HG02840 (cell line): ENCODE results near the gene TBXAS1.
"Not testable (repeated sequence)": the region's sequence is repeated elsewhere in the genome, so short reads cannot be mapped to it uniquely, and the experiment has no call there.

ENCODE experiments used
- ATAC-seq: cut with Tn5 transposase; IDR thresholded peaks from one replicate; pipeline ENCODE4 v1.9.1; 2021; ENCODE audit warnings: mild to moderate bottlenecking, moderate library complexity, moderate number of reproducible peaks; ENCODE audit not compliant: unreplicated experiment, low FRiP score

Gene TBXAS1

GRCh38 chr7:139884441-139884840 lies 55.4 kb downstream of the TBXAS1 start:
- ATAC-seq = no peak

DNA sequence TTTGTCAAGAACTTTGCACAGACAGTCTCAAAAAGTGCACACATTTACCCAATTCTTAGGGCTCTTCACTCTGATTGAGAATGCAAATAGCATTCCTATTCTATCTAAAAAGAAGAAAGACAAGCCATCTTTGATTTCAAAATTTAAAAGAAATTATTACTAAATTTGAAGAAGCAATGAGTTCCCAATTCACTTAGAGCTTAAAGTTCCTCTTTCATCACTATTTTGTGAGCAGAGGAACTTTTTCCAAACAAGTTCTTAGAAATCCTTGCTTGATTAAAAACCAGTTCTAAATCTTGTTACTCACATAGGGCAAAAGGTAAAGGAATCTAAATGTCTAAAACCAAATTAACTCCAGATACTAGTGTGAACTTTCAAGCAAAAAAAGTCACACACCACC lies 56.4 kb downstream of the TBXAS1 start:
- ATAC-seq = no peak

- no peak for ATAC-seq
These were observed 57.1 kb downstream of the TBXAS1 start for GRCh38 chr7:139886206-139886605.

DNA sequence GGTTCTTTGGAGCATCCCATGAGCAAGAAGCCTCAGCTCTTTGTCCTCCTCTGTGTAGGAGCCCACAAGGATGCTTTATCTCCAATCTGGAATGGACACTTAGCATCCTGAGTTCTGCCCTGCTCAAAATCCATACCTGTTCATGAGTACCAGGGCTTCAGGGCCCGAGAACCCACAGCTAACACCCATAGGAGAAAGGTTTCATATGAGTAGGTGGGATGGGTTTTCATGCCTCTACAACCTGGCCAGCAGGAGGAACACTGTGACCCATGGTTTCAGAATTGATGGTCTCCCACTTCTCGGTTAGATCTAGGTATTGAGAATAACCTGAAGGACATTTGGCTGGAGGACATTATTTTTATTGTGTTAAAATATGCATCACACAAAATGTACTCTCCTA lies 57.8 kb downstream of the TBXAS1 start:
- ATAC-seq = no peak

DNA sequence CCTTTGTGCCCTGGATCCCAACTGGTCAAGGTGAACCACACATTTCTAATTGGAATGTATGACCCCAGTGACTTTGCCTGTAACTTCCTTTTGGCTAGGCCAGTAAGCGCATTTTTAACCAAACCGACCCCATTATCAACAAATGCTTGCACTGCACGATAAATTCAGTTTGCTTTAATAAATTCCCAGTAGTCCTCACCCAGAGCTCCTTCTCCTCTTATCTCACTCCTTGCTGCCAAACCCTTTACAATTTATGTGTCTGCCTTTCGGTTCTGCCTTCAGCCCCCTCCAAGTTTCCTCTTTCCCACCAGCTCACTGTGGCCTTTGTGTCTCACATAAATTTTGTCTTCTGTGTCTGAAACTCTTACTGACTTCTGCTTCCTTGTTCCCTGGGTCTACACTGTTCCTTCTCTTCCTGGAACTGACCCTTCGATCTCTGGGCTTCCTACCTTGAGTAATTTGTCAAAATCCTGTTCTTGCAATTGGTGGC lies 59.0 kb downstream of the TBXAS1 start:
- no peak for ATAC-seq

DNA sequence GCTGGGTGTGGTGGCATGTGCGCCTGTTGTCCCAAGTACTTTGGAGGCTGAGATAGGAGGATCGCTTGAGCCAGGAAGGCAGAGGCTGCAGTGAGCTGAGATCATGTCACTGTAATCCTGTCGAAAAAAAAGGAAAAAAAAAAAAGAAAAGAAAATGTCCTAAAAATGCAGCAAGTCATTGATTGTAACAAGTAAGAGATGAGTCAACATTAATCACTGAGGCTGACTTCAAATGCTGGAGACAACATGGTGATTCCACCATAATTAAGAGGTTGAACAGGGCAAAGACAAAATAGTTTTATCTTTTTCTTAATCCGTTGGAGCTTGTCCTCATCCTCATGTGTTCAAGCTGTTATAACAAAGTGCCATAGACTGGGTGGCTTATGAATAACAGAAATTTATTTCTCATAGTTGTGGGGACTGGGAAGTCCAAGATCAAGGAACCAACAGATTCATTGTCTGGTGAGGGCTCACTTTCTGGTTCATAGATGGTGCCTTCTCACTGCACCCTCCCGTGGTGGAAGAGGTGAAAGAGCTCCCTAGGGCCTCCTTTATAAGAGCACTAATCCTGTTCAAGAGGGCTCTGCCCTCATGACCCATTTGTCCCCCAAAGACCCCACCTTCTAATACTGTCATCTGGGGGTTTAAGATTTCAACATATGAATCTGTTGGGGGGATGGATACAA lies 60.3 kb downstream of the TBXAS1 start:
- ATAC-seq = no peak

DNA sequence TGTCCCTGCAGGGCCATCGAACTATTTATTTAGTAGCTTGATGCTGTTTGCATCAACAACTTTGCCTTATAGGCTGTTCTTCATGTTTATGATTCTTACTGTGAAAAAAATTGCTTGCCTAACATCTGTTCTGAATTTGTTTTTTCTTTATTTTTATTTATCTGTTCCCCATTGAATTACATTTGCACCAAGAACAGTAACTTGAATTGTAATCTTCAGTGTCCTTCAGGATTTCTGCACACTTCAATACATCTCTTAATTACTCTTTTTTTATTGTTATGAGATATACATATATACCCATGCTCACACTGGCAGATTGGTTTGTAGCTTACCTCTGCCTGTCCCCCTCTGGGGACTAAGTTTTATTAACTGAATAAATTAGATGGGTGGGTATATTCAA lies 64.4 kb downstream of the TBXAS1 start:
- ATAC-seq = no peak

GRCh38 chr7:139893999-139894398 lies 64.9 kb downstream of the TBXAS1 start:
- ATAC-seq = no peak

GRCh38 chr7:139895141-139895829 lies 66.2 kb downstream of the TBXAS1 start:
- ATAC-seq = no peak

GRCh38 chr7:139896288-139896687 lies 67.2 kb downstream of the TBXAS1 start:
- ATAC-seq = no peak

DNA sequence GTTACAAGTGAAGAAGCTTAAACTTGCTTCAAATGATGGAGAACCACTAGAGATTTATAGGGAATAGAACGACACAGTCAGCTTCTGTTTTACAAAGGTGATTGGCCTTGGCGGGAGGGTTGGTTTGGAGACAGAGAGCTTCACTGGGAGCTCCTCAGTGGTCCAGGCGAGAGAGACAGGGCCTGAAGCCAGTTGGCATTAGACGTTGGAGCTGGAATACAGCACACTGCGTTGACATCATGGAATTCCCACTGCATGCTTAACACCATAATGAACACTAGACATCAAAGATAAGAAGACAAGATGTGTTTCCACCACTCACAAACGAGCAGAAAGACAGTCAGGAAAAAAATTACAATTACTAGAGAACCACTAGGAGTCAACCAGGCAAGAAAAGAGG lies 67.8 kb downstream of the TBXAS1 start:
- no peak for ATAC-seq

DNA sequence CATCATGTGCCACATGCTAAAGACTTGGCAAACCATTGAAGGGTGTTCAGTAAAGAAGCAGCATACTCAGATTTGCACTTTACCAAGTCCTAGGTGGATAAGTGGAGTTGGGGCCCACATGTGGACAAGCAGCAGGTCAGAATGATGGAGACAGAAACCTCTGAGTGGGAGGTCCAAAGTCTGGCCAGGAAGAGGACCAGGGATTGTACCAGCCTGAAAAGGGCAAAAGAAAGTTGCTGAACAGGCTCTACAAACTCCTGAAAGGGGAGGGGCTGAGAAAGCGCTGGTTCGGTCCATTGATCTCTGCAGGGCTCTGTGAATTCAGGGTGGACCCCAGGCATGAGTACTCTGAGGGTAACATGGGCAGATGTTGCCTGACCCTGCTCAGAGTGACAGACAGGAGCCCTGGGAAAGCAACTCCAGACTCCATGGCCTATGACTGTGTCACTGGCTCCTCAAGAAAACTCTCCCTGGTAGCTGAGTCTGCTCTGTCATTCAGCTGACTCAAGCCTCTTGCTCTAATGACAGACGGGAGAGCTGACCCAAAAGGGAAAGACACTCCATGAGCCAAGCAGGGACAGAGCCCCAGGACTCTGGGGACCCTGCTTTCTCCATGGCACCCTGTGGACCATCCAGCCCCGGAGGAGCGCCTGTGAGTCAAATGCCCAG lies 68.5 kb downstream of the TBXAS1 start:
- no peak for ATAC-seq

DNA sequence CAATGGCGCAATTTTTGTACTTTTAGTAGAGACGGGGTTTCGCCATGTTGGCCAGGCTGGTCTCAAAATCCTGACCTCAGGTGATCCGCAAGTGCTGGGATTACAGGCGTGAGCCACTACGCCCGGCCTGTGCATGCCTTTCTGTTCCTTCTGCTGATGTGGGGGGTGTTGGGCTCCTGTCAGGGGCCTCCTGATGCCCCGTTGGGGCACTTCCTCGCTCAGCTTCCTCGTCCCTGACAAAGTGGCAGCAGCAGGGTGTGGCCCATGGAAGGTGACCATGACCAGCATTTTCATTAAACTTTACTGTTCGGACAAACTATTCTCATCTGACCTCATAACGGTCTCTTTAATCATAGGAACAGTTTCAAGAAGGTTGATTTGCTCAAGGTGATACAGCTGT lies 69.4 kb downstream of the TBXAS1 start:
- no peak for ATAC-seq

DNA sequence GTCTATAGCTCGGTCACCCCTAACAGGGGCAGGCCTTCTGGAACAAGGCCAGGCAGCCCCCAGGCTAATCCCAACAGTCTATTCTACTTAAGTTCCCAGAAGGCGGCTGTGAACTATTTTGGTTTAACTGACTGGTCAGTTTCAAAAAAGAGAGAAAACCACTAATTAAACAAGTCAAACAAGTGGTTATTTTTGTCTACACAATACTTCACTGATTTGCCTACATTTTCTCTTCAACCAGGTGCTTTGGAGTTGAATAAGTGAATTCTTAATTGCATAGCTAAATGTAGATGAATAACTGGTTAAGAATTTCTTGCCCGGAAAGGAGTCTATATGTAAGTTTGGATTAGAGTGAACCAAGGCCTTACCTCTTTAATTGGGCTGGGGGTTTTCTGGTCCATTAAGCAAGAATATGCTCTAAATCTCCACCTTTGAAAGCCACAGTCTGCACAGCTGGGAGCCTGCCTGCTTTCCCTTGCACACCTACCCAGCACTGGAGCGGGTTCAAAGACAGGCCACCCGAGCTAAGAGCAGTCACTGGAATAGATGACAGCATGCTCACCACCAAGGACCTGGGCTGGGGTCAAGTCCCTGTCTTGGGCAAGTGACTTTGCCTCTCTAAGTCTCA lies 70.4 kb downstream of the TBXAS1 start:
- no peak for ATAC-seq

DNA sequence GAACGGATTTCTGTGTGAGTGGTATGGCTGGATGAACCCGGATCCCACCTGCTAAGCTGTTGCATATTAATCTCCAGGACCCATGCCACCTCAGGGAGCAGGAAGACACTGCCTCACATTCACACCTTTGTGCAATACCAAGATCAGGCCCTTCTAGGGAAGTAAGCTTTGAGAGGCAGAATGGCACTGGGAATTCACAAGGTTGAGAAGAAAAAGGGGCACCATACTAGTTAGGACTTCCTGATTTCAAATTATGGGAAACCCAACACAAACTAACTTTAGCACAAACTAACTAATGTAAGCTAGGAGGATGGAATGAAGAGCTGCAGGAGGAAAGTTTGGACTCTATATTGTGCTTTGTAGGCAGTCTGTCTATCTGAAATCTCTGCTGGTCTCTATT lies 71.3 kb downstream of the TBXAS1 start:
- ATAC-seq = no peak

DNA sequence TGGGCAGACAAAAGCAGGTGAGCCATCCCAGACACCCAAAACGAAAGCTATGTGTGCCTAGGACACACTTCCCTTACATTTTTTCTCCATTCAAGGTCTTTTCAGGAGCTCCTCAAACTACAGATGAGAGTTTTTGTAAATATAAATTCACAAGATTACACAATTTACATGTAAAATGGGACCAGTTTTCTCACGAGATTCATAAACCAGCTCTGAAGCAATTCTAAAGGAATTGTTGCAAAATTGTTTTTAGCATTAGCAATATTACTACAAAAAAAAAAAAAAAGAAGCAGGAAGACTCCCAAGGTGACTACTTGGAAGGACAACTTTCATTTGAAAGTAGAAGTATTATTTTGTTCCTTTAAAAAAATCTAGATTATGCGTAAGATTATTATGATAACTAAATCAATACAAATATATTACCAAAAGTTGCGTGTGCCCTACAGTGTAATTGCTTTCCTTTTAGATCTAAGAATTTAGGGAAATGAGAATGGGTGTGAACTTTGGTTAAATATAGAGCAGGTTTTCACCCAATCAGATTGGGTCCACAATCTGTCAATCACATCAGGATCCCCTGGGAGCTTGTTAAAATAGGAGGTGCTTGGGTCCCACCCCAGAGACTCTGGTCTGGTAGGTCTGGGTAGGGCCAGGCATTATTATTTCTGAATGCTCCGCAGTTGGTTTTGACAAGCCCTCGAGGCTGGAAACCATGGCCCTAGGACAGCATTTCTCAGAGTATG lies 72.2 kb downstream of the TBXAS1 start:
- ATAC-seq = no peak

DNA sequence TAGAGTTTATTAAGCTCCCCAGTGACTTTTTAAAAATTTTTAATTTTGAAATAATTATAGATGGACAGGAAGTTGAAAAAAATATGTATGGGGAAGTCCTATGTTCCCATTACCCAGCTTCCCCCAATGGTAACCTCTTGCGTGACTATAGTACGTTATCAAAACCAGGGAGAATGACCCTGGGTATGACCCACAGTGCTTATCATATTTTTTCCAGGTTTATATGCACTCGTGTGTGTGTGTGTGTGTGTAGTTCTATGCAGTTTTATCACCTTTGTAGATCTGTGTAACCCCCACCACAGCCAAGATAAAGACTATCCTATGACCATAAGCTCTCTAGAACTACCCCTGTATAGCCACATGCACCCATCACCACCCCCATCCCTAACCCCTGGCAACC lies 72.8 kb downstream of the TBXAS1 start:
- ATAC-seq = no peak

GRCh38 chr7:139902436-139903102 lies 73.5 kb downstream of the TBXAS1 start:
- ATAC-seq = no peak

- ATAC-seq = not testable (repeated sequence)
These were observed 74.0 kb downstream of the TBXAS1 start for GRCh38 chr7:139903103-139903477.

GRCh38 chr7:139906879-139907278 lies 77.8 kb downstream of the TBXAS1 start:
- ATAC-seq = no peak
